GM12875 (cell line): ENCODE data around the gene KBTBD13.

ENCODE experiments used
- H3K4me3 ChIP-seq: one replicate; pipeline ENCODE4 v1.5.1; 2011; ENCODE audit warnings: low read depth, low read length, control low read depth
- CTCF ChIP-seq: IDR thresholded peaks from 2 replicates; pipeline ENCODE4 v1.5.1; 2011; ENCODE audit warnings: low read depth, mild to moderate bottlenecking, control low read depth, inconsistent platforms, low read length, moderate library complexity, borderline replicate concordance; ENCODE audit not compliant: insufficient read depth

KBTBD13 gene

GRCh38 chr15:65032801-65033537 lies 43.6 kb upstream of the KBTBD13 start:
- peak; percentile 74 for TF ChIP-seq CTCF
- H3K4me3 ChIP-seq: no peak overlapping the region

- H3K4me3 ChIP-seq: no peak overlapping the region
- peak; percentile 62 for TF ChIP-seq CTCF
Measured at GRCh38 chr15:65033659-65034269, 42.8 kb upstream of the KBTBD13 start.

GRCh38 chr15:65034719-65035118 lies 41.8 kb upstream of the KBTBD13 start:
- no peak overlapping the region for H3K4me3 ChIP-seq
- no peak for TF ChIP-seq CTCF

- no peak for TF ChIP-seq CTCF
Measured at GRCh38 chr15:65037309-65037708, 39.2 kb upstream of the KBTBD13 start.

GRCh38 chr15:65038428-65038827 lies 38.1 kb upstream of the KBTBD13 start:
- no peak overlapping the region for H3K4me3 ChIP-seq
- TF ChIP-seq CTCF: no peak

More at GRCh38 chr15:65037309-65037708, 39.2 kb upstream of the KBTBD13 start:
- H3K4me3 ChIP-seq: no peak overlapping the region

- no peak for TF ChIP-seq CTCF
- no peak overlapping the region for H3K4me3 ChIP-seq
Measured at GRCh38 chr15:65038836-65039235, 37.7 kb upstream of the KBTBD13 start.

- H3K4me3 ChIP-seq: no peak overlapping the region
- TF ChIP-seq CTCF: no peak
Measured at GRCh38 chr15:65040461-65040860, 36.1 kb upstream of the KBTBD13 start.
